ENCODE measurements around the gene CYTH1. TPM values are rescaled to one million over a fixed set of nuclear protein-coding genes. Genes with fewer than 3 reads are reported as not detected.

Gene CYTH1
- polyA plus RNA-seq, 1 experiment, result 12.8 TPM

- H3K4me3 ChIP-seq (ENCODE audit: low read depth, low read length), result no peak overlapping the region
- CTCF ChIA-PET, result interaction anchor here (0.7 to 5.5 kb wide), 44 partner anchors 9 to 348 kb away, joined by 3 to 83 read pairs (median 4); no protein-coding TSS in a partner anchor
- POLR2A ChIA-PET, result no interaction called here
- DNase-seq (ENCODE audit: low read depth), result peak; percentile 39
- no peaks in the 10 kb centered on the region for H3K27me3 ChIP-seq (ENCODE audit: control insufficient read depth, insufficient read depth, low read length)
- TF ChIP-seq CTCF (IDR thresholded peaks at IDR 0.05; ENCODE audit: insufficient read depth, low read depth, low read length), result peak; percentile 89
- H3K36me3 ChIP-seq (ENCODE audit: control insufficient read depth, insufficient read depth, low read length), result peaks cover 2% of the 10 kb centered on the region; the same call in 1 of the 2 replicates
Measured at GRCh38 chr17:78708510-78708973, 73.5 kb downstream of the CYTH1 start.

- H3K4me3 ChIP-seq (ENCODE audit: low read depth, low read length), result no peak overlapping the region
- TF ChIP-seq CTCF (IDR thresholded peaks at IDR 0.05; ENCODE audit: insufficient read depth, low read depth, low read length), result no peak
- H3K36me3 ChIP-seq (ENCODE audit: control insufficient read depth, insufficient read depth, low read length), result peaks cover 2% of the 10 kb centered on the region; the same call in 1 of the 2 replicates
- H3K27me3 ChIP-seq (ENCODE audit: control insufficient read depth, insufficient read depth, low read length), result no peaks in the 10 kb centered on the region
- ChIA-PET POLR2A (no interaction called here), CTCF (interaction anchor here (0.6 to 5.5 kb wide), 41 partner anchors 9 to 347 kb away, joined by 3 to 83 read pairs (median 4); no protein-coding TSS in a partner anchor)
- DNase-seq (ENCODE audit: low read depth), result no peak
Measured at GRCh38 chr17:78707923-78708322, 74.2 kb downstream of the CYTH1 start.

- POLR2A ChIA-PET, result no interaction called here
- Histone ChIP-seq H3K36me3 (ENCODE audit: control insufficient read depth, insufficient read depth, low read length) (peaks cover 2% of the 10 kb centered on the region), H3K27me3 (ENCODE audit: control insufficient read depth, insufficient read depth, low read length) (no peaks in the 10 kb centered on the region), H3K4me3 (ENCODE audit: low read depth, low read length) (no peak overlapping the region)
- TF ChIP-seq CTCF (IDR thresholded peaks at IDR 0.05; ENCODE audit: insufficient read depth, low read depth, low read length), result no peak
- CTCF ChIA-PET, result interaction anchor here (0.6 to 5.5 kb wide), 10 partner anchors 10 to 296 kb away, joined by 3 to 83 read pairs (median 8); no protein-coding TSS in a partner anchor
- no peak for DNase-seq (ENCODE audit: low read depth)
Measured at GRCh38 chr17:78707016-78707415, 75.1 kb downstream of the CYTH1 start.

GRCh38 chr17:78706271-78706915, 75.7 kb downstream of the CYTH1 start:
- DNase-seq (ENCODE audit: low read depth), result no peak
- Histone ChIP-seq H3K27me3 (ENCODE audit: control insufficient read depth, insufficient read depth, low read length) (no peaks in the 10 kb centered on the region), H3K4me3 (ENCODE audit: low read depth, low read length) (no peak overlapping the region), H3K36me3 (ENCODE audit: control insufficient read depth, insufficient read depth, low read length) (peaks cover 6% of the 10 kb centered on the region)
- ChIA-PET POLR2A (no interaction called here), CTCF (interaction anchor here (0.8 to 5.5 kb wide), 5 partner anchors 11 to 296 kb away, joined by 3 to 83 read pairs (median 3); no protein-coding TSS in a partner anchor)
- TF ChIP-seq CTCF (IDR thresholded peaks at IDR 0.05; ENCODE audit: insufficient read depth, low read depth, low read length), result no peak

- POLR2A ChIA-PET, result no interaction called here
- no peak for DNase-seq (ENCODE audit: low read depth)
Measured at GRCh38 chr17:78705071-78705470, 77.0 kb downstream of the CYTH1 start.

More at GRCh38 chr17:78705071-78705470, 77.0 kb downstream of the CYTH1 start:
- Histone ChIP-seq H3K27me3 (ENCODE audit: control insufficient read depth, insufficient read depth, low read length) (no peaks in the 10 kb centered on the region), H3K4me3 (ENCODE audit: low read depth, low read length) (no peak overlapping the region), H3K36me3 (ENCODE audit: control insufficient read depth, insufficient read depth, low read length) (peaks cover 6% of the 10 kb centered on the region)
- no peak for TF ChIP-seq CTCF (IDR thresholded peaks at IDR 0.05; ENCODE audit: insufficient read depth, low read depth, low read length)
- CTCF ChIA-PET, result interaction anchor here (1.0 kb wide), 1 partner anchor 11 kb away, joined by 5 read pairs; no protein-coding TSS in a partner anchor
